ENCODE measurements around the gene POLN. TPM values are rescaled to one million over a fixed set of nuclear protein-coding genes. Genes with fewer than 3 reads are reported as not detected.

POLN gene
- polyA plus RNA-seq, 3 donors: 0.08 to 0.33 (median 0.28) TPM

- Histone ChIP-seq H3K9me3 (replicated peaks in 1 of 2; ENCODE audit: control insufficient read depth in 1 of 2, insufficient read depth in 1 of 2, low read length in 2 of 2) (no peaks in the 10 kb centered on the region), H3K4me3 (replicated peaks in 1 of 3; ENCODE audit: low read depth in 2 of 3, low read length in 3 of 3) (no peak overlapping the region), H2AFZ (ENCODE audit: insufficient read depth, low read depth, low read length, poor library complexity, severe bottlenecking) (no peak overlapping the region), H3K36me3 (replicated peaks in 1 of 2; ENCODE audit: control insufficient read depth in 1 of 2, insufficient read depth in 2 of 2, low read length in 2 of 2) (peaks cover 61 to 85% of the 10 kb centered on the region in 2 donors), H4K20me1 (ENCODE audit: insufficient read depth, low read length) (peaks cover 94% of the 10 kb centered on the region), H3K4me2 (replicated peaks; ENCODE audit: extremely low read depth, low read length, poor library complexity, severe bottlenecking) (no peak overlapping the region), H3K27me3 (ENCODE audit: control insufficient read depth in 2 of 2, insufficient read depth in 2 of 2, low read length in 2 of 2) (no peaks in the 10 kb centered on the region), H3K27ac (ENCODE audit: low read depth in 1 of 2, low read length in 2 of 2) (no peak overlapping the region), H3K9ac (ENCODE audit: insufficient read depth, low read length, poor library complexity, severe bottlenecking) (no peak overlapping the region), H3K4me1 (ENCODE audit: control insufficient read depth in 1 of 2, insufficient read depth in 2 of 2, low read length in 2 of 2) (peaks cover 13 to 15% of the 10 kb centered on the region in 2 donors), H3K79me2 (ENCODE audit: insufficient read depth, low read length) (peaks cover 31% of the 10 kb centered on the region)
- Mint-ChIP-seq H3K27me3 (ENCODE audit: low read depth in 3 of 3) (peaks cover 0 to 4% (median 3%) of the 10 kb centered on the region in 3 donors), H3K9me3 (no peaks in the 10 kb centered on the region), H3K4me3 (no peak overlapping the region), H3K4me1 (peaks cover 10% of the 10 kb centered on the region), H3K27ac (no peak overlapping the region), H3K36me3 (peaks cover 34 to 54% of the 10 kb centered on the region in 2 donors)
- intact Hi-C loops (cut with micrococcal nuclease): no loop called here
- WGBS (ENCODE audit: insufficient coverage): 95% methylated on average over 7 of the region's 8 CpGs
- TF ChIP-seq CTCF (IDR thresholded peaks at IDR 0.05): no peak
- peak in 1 of 3 donors; percentile 2 for DNase-seq
These were observed 14.3 kb upstream of the POLN start for GRCh38 chr4:2256156-2256731.

- Histone ChIP-seq H3K9me3 (replicated peaks in 1 of 2; ENCODE audit: control insufficient read depth in 1 of 2, insufficient read depth in 1 of 2, low read length in 2 of 2) (no peaks in the 10 kb centered on the region), H3K4me2 (replicated peaks; ENCODE audit: extremely low read depth, low read length, poor library complexity, severe bottlenecking) (no peak overlapping the region), H2AFZ (ENCODE audit: insufficient read depth, low read depth, low read length, poor library complexity, severe bottlenecking) (no peak overlapping the region), H3K79me2 (ENCODE audit: insufficient read depth, low read length) (peaks cover 25% of the 10 kb centered on the region), H4K20me1 (ENCODE audit: insufficient read depth, low read length) (peaks cover 94% of the 10 kb centered on the region), H3K36me3 (replicated peaks in 1 of 2; ENCODE audit: control insufficient read depth in 1 of 2, insufficient read depth in 2 of 2, low read length in 2 of 2) (peaks cover 67 to 91% of the 10 kb centered on the region in 2 donors), H3K4me3 (replicated peaks in 1 of 3; ENCODE audit: low read depth in 2 of 3, low read length in 3 of 3) (no peak overlapping the region), H3K27me3 (ENCODE audit: control insufficient read depth in 2 of 2, insufficient read depth in 2 of 2, low read length in 2 of 2) (no peaks in the 10 kb centered on the region), H3K27ac (ENCODE audit: low read depth in 1 of 2, low read length in 2 of 2) (no peak overlapping the region), H3K9ac (ENCODE audit: insufficient read depth, low read length, poor library complexity, severe bottlenecking) (no peak overlapping the region), H3K4me1 (ENCODE audit: control insufficient read depth in 1 of 2, insufficient read depth in 2 of 2, low read length in 2 of 2) (peaks cover 8 to 9% of the 10 kb centered on the region in 2 donors)
- peaks cover 37 to 60% of the 10 kb centered on the region in 2 donors for H3K36me3 Mint-ChIP-seq
- no peak for DNase-seq
- intact Hi-C loops (cut with micrococcal nuclease): no loop called here
- TF ChIP-seq CTCF (IDR thresholded peaks at IDR 0.05): no peak
- H3K4me3 Mint-ChIP-seq: no peak overlapping the region
- peak overlapping the region in 1 of 7 donors; percentile 43 for H3K27ac Mint-ChIP-seq
- H3K4me1 Mint-ChIP-seq: peaks cover 9% of the 10 kb centered on the region
- peaks cover 0 to 4% (median 3%) of the 10 kb centered on the region in 3 donors for H3K27me3 Mint-ChIP-seq (ENCODE audit: low read depth in 3 of 3)
- H3K9me3 Mint-ChIP-seq: no peaks in the 10 kb centered on the region
- 96% methylated on average over 16 of the region's 18 CpGs for WGBS (ENCODE audit: insufficient coverage)
These were observed 13.7 kb upstream of the POLN start for GRCh38 chr4:2255501-2256155.

Measured in CD14-positive monocyte (primary cell).